NCI-H146 treated with DMSO at 0.1 percent for 48 hours (cell line): ENCODE measurements around the gene SNX22.
A peak's percentile ranks its signal among the peaks of the same experiment; 100 is the strongest.

ENCODE experiments used
- DNase-seq: peaks from one replicate; lab custom pipeline; 2025; ENCODE audit not compliant: unreplicated experiment; lab: John Stamatoyannopoulos, UW

SNX22 gene

DNA sequence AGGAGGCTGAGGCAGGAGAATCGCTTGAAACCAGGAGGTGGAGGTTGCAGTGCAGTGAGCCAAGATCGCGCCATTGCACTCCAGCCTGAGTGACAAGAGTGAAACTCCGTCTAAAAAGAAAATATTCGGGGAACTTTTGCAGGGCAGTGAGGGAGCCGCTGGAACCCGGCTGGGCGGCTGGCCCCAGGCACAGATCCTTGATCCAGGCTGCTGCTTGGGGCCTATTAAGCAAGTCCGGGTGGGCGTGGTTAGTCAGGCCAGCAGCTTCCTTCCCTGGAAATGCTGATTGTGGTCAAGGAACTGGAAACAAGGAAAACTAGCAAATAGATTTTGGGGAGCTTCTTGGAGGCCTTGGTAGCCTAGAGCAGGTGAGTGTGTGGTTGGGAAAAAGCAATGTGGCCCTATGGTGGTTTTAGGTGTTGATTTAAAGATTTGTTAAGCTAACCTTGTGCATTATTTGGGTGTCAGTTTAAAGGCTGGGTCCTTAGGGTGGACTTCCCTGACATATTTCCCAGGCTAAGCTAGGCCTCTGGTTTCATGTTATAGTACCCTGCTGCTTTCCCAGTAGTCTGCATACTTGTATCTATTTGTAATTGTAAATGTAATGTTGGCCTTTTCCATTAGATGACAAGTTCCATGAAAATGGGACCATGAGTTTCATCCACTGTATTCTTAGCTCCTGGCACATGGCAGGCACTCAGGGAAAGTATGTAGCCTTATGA lies 17.7 kb upstream of the SNX22 start:
- no peak for DNase-seq

DNA sequence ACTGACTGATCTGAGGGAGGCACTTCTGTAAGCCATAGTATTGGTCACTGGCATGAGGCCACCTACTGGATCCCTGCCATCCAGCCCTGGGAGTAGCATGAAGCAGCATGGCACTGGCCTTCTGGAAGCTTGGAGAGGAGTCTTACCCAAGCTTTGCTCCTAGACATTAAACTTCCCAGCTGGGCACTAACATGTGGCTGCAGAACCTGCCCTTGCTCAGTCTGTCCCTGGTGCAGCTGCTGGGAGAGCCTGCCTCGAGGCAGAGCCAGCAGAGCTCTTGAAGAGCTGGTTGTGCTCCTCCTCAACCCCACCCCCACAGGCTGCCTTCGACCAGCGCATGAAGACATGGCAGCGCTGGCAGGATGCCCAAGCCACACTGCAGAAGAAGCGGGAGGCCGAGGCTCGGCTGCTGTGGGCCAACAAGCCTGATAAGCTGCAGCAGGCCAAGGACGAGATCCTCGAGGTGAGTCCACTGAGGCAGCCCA lies 17.1 kb upstream of the SNX22 start:
- DNase-seq = no peak

DNA sequence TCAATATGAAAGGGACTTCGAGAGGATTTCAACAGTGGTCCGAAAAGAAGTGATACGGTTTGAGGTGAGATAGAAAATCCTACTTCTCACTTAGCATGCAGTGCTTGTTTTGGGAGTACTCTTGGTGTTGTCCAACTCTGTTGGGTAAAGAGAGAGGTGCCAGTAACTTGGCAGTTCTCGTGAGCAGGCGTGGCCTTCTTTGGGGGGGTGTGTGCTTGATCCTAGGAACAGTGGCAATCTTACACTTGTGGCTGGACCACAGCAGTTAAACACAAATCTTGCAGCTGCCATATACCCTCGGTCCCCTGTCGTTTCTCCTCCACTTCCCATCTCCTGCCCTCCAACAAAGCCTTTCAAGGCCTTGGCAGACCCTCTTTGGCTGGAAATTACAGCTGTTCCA lies 15.2 kb upstream of the SNX22 start:
- DNase-seq = no peak

DNA sequence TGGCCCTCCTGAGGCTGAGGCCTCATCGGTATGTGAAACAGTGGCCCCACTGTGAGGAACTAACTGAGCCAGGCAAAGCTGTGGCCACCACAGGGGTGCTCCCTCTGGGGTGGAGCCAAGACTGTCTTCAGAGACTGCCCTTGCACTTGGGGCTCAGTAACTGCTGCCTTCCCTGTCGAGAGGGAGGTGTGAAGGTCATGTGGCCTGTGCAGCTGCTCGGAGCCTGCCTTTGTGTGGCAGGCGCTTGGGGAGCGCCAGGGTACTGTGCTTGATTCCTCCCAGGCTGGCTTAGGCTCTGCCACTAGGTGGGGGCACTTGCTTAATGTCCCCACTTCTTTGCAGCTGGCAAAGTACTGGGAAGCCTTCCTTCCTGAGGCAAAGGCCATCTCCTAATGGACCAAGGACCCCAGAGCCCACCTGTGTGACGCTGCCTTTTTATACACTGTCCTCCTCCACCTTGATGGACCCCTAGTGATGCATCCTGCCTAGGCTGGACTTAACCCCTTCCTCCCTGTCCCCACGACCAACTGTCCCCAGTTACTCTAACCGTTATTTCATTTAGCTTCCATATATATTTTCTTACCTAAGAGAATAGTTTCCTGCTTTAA lies 14.2 kb upstream of the SNX22 start:
- DNase-seq = no peak

DNA sequence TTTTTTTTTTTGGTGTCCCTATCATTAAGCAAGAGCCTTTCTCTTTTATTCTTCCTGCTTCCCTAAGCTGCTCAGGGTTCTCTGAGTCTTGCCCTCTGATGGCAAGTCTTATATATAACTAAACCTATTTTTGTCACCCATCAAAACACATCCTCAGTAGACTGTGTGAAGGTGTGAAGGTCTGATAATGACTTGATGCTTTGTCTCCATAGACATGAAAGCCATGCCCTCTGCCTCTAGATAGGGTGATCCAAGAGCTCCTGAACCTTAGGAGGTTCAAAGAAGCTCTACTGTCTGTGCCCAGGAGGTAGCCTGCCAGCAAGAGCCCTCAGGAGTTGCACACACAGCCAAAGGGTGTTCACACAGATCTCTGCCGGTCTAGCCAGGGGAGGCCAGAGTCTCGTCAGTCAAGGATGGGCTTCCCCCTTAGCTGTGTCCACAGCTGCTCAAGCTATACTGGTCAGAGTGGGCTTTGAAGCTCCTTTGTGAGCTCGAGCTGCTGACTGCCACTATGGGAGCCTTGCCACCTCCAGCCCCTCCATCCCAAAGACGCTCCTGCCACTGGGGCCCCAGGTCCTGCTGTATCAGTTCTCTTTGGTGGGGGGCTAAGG lies 13.1 kb upstream of the SNX22 start:
- no peak for DNase-seq

DNA sequence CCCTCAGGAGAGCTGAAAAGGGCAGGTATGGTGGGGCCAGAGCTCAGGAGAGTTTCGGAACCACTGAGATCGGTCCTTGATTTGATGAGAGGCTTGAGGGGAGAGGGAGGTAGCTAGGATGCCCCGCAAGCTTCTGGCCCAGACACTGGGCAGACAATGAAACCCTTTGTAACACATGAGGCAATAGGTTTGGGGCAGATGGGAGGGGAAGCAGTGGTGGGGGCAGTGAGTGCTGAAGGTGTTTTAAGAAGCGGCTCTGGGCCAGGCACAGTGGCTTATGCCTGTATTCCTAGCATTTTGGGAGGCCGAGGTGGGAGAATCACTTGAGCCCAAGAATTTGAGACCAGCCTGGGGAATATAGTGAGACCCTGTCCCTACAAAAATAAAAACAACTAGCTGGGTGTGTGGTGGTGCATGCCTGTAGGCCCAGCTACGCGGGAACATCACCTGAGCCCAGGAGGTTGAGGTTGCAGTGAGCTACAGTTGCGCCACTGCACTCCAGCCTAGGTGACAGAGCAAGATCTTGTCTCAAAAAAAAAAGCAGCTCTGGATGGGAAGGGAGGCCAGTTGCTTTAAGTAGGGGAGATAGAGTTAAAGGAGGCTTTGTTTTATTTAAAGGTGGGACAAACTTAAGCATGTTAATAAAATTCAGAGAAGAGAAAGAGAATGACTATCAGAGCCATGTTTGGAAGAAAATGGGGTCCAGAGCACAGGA lies 9.6 kb upstream of the SNX22 start:
- no peak for DNase-seq

DNA sequence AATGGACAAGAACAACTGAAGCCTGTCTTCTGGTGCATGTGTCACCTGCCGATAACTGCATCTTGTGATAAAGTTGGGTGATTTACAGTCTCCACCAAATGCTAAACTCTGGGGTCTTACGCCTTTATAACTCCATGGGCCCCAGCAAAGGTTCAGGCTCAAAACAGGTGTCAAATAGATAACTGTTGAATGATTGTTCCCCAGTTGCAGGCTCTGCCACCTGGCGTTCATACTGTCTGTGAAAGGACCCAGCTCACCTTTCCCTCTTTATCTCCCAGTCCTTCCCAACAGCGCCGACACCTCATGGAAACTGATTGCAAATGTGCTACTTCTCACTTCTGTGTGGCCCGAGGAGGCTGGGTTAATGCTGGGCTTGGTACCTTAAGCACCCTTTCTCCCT lies 8.3 kb upstream of the SNX22 start:
- no peak for DNase-seq

DNA sequence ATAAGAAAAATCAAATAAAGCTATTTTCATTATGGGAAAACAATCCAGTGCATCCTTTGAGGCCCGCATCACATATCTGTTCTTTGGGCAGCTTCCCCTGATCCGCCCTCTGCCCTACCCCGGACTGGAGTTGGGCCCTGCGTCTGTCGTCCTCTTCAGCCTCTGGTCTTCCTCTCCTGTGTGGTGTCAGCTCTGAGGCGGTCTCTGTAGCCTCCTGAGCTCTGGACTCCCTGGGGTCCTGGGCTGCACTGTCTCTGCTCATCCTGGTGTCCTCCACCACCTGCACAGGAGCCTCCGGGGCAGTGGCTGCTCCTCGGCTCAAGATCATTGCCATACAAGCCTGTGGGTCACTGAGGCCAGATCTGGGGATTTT lies 7.4 kb upstream of the SNX22 start:
- DNase-seq = no peak

DNA sequence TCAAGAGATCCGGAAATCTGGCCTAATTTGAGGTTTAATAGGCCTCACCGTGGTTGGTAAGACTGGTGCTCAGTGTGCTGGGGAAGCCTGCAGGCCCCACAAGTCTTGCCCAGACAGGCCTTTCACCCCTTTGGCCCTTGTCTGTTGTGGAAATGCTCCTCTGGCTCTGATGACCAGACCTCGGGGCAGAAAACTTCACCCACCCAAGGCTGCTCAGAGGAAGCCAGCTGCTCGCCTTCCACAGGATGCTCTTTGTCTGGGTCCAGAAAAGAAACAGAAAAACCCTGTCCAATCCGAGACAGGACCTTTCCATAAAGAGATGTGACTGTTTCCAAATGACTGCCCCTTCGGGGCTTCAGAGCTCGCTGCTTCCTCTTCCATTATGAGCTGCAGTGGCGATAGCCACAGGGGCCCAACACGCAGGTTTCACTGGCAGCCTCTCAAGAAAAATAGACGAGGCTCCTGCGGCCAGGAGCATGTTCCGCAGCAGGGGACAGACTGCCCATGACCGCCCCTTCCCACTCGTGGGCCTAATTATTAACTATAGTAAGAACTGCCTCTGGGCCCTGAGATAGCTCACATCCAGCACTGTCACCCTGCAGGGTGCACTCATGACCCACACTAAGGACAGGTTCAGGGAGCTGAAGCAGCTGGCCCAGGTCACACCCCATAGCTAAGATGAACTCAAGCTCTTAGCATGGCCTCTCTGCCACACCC lies 6.8 kb upstream of the SNX22 start:
- no peak for DNase-seq

DNA sequence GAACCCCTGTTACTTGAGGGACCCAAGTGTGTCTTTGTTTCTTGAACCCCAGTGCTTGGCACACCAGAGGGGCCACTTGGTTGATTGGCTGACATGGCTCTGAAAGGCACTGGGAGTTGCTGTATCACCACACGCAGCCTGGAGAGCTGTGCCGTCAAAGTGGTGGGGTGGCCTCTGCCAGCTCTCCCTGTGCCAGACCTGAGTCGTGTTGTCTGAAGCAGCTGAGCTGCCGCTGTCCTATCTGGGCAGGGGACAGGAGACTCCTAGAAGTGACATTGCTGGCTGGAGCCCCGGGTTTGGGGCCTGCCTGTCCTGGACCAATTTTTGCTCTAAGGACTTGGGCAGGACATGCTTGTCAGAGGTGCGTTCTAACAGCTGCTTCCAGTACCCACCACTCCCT lies 5.5 kb upstream of the SNX22 start:
- no peak for DNase-seq

DNA sequence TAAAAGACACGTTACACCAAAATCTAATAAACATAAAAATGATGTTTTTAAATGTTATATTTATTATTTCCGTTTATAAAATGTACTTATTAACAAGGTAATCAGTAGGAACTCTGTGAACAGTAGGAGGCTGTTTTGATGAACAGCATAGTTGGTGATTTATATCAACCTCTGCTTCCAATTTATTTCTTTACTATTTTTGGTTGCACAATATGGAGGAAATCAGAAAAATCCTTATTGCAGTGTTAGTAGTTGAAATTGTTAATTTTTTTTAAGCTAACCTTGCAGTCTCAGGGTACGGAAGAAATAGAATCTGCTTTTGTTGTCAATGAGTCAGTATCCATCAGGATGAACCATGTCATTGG lies 5.0 kb upstream of the SNX22 start:
- DNase-seq = no peak

DNA sequence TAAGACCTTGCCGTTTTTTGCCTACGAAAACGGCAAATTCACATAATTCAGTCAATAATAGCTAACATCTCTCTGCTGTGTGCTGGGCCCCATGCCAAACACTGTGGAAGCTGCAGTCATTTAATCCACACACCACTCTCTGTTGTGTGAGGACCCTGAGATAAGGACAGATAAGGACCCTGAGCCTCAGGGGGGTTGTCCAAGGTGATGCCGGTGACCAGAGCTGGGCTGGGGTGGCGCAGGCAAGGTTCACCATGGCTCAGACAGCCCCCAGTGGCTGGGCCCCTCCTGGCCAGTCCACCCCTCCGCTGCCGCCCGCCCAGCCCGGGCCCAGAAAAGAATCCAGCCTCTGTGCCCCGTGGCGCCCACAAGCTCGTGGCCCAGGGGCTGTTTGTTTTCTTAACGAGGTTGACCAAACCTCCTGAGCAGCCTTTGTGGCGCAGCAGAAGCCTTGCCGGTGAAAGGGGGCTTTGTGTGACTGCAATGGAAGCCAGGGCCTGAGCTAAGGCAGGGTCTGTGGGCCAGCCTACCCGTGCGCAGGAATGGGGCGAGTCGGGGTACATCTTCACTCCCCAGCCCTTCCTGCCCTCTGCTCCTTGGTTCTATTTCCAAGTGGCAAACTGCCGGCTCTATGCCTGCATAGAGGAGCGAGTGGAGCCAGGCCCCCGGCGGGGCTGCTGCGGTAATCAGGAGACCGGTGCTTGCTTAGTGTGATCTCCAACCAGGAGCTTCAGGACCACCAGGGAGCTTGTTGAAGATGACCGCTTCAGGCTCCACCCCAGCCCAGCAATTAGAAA lies 4.4 kb upstream of the SNX22 start:
- DNase-seq = no peak

DNA sequence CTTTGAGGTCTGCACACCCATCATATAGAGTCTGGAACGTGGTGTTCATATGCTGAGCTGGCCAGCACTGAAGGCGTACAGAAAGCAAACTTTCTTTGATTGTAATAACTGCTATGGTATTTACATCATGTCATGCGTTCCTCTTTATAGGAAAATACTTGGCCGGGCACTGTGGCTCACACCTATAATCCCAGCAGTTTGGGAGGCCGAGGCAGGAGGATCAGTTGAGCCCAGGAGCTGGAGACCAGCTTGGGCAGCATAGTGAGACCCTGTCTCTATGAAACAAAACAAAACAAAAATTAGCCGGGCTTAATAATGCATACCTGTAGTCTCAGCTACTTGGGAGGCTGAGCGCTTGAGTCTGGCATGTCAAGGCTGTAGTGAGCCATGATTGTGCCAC lies 3.4 kb upstream of the SNX22 start:
- no peak for DNase-seq

DNA sequence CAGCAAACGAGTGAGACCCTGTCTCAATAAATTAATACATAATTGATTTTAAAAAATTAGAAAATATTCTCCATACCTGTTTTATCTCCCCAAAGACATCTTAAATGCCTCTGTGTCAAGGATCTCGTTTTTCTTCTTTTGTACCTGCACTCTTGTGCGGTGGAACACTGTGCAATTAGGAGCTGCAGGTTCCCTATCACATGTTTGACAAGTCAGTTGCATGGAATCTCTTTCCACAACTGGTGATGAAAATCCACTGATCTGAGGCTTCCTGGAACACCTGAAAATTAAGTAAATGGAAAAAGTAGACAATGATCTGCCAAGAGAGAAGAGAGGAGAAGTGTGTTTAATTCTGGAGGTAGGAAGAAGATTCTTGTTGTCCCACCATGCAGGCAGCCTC lies 3.0 kb upstream of the SNX22 start:
- DNase-seq = no peak

DNA sequence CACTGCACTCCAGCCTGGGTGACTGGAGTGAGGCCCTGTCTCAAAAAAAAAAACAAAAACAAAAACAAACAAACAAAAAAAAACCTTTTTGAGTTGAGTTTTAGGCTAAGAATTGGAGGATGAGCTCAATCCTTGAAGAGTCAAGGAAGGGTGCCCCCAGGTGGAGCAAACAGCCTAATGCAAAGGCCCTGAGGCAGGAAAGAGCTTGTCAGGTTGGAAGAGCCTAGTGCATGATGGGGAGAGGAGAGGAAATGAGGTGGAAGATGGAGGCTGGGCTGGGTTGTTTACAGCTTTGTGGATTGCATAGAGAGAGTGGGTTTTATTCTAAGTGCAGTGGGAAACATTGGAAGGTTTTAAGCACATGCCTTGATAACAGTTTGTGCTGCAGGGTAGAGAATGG lies 2.1 kb upstream of the SNX22 start:
- no peak for DNase-seq

DNA sequence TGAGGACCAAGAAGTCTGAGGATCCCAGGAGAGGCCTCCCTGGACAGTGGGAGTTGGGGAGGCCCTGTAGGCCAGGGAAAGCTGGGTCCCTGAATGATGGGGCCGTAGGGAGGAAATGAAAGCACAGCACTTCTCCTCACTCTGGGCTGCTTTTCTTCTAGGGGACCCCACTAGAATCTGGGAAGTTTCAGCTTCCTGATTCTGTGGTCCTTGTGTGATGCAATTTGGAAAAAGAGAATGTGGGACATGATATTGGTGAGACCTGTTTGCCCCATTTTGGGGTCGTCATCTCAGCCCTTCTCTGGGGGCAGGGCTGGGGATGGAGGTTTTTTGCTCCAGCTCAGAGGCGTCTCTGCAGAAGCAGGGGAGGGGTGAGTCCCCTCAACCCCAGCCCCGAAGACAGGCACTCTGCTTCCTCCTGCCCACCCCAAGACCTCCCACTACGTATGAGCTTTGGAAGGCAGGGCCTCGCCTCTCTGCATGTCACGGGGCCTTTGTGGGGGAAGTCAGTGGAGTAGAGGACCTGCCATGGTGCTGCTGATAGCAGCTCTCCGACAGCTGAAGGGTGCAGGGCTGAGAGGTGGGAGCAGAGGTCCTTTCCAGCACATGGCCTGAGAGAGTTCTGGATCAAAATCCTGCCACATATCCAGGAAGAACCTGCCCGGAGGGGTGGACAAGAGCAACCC lies 1.5 kb upstream of the SNX22 start:
- DNase-seq = no peak

DNA sequence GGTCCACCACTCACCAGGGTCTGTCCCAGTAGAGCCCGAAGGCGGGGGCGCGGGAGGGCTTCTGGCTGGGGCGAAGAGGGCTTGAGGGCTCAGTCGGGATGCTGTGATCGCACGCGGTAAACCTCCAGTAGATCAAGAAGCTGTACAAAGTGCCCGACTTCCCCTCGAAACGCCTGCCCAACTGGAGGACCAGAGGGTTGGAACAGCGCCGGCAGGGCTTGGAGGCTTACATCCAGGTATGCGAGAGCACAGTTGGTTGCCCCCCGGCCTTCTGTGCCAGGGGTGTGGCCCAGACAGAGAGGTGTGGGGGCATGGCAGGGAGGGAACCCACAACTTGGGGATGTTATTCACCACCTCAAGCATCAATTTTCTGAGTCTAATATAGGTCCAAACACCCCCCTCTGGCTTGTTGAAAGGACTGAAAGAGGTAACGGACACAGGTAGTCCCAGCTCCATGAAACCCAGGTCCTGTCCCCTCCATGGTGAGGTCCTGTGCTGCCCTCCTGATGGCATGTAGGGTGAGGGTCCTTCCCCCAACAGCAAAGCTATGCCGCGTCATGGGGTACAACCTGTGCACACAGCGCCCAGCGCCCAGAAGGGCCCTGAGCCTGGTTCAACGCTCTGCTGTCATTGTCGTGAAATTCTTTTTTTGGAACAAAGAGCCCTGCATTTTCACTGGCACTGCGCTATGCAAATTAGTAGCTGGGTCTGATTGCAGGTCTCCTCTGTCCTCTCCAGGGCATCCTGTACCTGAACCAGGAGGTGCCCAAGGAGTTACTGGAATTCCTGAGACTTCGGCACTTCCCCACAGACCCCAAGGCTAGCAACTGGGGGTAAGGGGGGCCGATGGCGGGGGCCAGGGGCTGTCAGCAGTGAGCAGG lies 1.2 kb downstream of the SNX22 start:
- no peak for DNase-seq

DNA sequence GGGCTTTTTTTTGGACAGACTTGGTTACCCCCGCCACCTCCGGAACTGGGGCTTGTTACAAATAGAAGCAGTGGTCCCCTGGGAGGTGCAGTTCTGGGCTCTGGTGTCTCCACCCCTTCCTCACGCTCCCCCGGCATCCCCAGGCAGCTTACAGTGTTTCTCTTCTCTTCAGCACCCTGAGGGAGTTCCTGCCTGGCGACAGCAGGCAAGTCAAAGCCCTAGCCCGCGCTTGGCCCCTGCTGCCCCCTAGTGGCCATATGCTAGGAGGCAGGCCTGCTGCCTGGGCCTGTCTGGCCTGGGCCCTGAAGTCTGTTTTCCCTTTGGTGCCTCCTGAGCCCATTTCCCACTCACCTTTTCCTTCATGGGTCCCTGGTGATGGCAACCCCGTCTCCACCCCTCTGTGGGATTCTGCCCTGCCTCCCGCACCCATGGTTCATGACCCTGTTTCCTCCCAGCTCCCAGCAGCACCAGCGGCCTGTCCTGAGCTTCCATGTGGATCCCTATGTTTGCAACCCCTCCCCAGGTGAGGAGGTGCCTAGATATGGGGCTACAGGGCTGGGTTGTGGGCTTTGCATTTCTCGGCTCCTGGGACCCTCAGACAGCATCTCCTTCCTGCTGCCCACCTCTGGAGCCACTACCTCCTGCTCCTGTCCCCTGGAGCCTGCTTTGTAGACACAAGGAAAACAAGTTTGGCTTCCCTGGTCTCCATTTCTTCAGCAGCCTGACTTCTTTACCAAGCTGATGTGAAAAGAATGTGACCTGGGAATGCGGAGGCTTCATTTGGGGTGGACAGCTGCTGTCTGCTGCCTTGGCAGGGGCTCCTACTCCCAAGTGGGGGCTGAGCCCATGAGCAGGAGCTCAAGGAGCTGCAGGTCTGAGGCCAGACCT lies 2.2 kb downstream of the SNX22 start:
- DNase-seq = peak; percentile 39
